IPS-15b (cell line): Measurements from ENCODE around the gene OR1K1.
"Not testable (repeated sequence)": the region's sequence is repeated elsewhere in the genome, so short reads cannot be mapped to it uniquely, and the experiment has no call there.

ENCODE experiments used
- H3K27me3 ChIP-seq: one replicate; pipeline ENCODE4 v1.6.1; 2013; ENCODE audit warnings: low read length; ENCODE audit not compliant: control insufficient read depth, insufficient read depth
- H3K36me3 ChIP-seq: one replicate; pipeline ENCODE4 v1.6.1; 2013; ENCODE audit warnings: low read length; ENCODE audit not compliant: control insufficient read depth, insufficient read depth
- H3K4me1 ChIP-seq: one replicate; pipeline ENCODE4 v1.6.1; 2013; ENCODE audit warnings: mild to moderate bottlenecking, low read length; ENCODE audit not compliant: control insufficient read depth, insufficient read depth
- H3K4me3 ChIP-seq: one replicate; pipeline ENCODE4 v1.5.1; 2013; ENCODE audit warnings: low read depth, low read length
- H3K9ac ChIP-seq: one replicate; pipeline ENCODE4 v1.6.1; 2013; ENCODE audit warnings: low read depth, mild to moderate bottlenecking, low read length
- H3K9me3 ChIP-seq: one replicate; pipeline ENCODE4 v1.6.1; 2013; ENCODE audit warnings: mild to moderate bottlenecking, low read length; ENCODE audit not compliant: control insufficient read depth, insufficient read depth

The OR1K1 gene

GRCh38 chr9:122838441-122838840, 38.5 kb downstream of the OR1K1 start:
- not testable (repeated sequence) for H3K9me3 ChIP-seq, H3K4me3 ChIP-seq, H3K36me3 ChIP-seq, H3K4me1 ChIP-seq, H3K27me3 ChIP-seq, H3K9ac ChIP-seq

DNA sequence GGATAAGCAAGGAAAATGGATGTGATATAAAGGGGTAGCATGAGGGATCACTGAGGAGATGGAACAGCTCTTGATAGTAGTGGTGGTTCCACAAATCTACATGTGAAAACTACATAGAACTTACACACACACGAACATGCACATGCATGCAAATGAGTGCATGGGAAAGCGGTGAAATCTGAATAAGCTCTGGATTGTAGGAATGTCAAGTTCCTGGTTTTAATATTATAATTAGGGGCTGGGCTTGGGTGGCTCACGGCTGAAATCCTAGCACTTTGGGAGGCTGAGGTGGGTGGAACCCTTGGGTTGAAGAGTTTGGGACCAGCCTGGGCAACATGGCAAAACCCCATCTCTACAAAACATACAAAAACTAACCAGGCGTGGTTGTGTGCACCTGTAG, 41.6 kb downstream of the OR1K1 start:
- Histone ChIP-seq H3K9me3 (no peaks in the 10 kb centered on the region), H3K36me3 (no peaks in the 10 kb centered on the region), H3K4me3 (no peak overlapping the region), H3K9ac (no peak overlapping the region), H3K4me1 (no peaks in the 10 kb centered on the region), H3K27me3 (no peaks in the 10 kb centered on the region)

GRCh38 chr9:122844137-122844536, 44.2 kb downstream of the OR1K1 start:
- Histone ChIP-seq H3K9me3 (no peaks in the 10 kb centered on the region), H3K36me3 (no peaks in the 10 kb centered on the region), H3K9ac (no peak overlapping the region), H3K4me1 (no peaks in the 10 kb centered on the region), H3K27me3 (no peaks in the 10 kb centered on the region), H3K4me3 (no peak overlapping the region)

DNA sequence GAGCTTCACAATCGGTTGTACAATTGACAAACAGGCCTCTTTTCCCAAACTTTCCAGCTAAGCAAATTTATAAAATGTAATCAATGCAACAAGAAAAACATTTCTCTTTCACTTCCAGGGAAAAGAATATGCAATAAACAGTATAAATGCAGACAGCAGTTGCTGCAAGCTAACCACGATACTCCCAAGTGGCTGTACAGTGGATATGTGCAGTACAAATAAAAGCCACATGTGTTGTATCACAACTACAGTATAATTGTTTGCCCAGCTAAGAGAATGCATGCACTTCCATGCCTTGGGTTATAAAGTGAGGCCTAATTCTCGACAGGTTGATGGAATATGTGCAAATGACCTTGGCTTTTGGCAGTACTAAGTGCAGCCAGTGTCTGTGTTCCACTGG, 45.2 kb downstream of the OR1K1 start:
- H3K36me3 ChIP-seq: no peaks in the 10 kb centered on the region
- no peaks in the 10 kb centered on the region for H3K27me3 ChIP-seq
- no peak overlapping the region for H3K4me3 ChIP-seq
- no peaks in the 10 kb centered on the region for H3K4me1 ChIP-seq
- no peaks in the 10 kb centered on the region for H3K9me3 ChIP-seq
- H3K9ac ChIP-seq: no peak overlapping the region

DNA sequence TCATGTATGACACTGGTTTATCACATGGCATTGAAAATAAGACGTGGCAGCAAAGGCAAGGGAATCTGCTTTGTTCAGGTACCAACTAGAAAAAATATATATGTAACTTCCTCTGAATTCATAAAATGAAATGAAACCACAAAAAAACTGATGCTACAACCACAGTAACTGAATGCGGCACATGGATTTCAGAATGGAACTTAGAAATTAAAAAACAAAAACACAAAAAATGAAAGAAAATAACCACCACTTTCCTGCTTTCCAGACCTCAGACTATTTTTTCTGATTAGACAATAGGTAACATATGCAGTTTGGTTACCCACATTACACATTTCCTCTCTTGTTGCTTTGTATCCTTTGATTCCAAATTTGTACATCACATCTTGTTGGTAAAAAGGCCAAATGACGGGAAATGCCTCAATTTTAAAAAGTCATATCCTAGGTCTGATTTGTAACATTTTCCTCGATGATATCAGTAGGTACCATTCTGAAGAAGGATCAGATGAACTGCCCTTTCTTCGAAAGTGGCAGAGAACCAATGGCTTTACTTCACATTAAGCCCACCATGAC, 46.5 kb downstream of the OR1K1 start:
- Histone ChIP-seq H3K9me3 (no peaks in the 10 kb centered on the region), H3K27me3 (no peaks in the 10 kb centered on the region), H3K4me1 (no peaks in the 10 kb centered on the region), H3K4me3 (no peak overlapping the region), H3K36me3 (peaks cover 9% of the 10 kb centered on the region), H3K9ac (no peak overlapping the region)

- no peaks in the 10 kb centered on the region for H3K27me3 ChIP-seq
- H3K9ac ChIP-seq: no peak overlapping the region
- no peaks in the 10 kb centered on the region for H3K4me1 ChIP-seq
- H3K4me3 ChIP-seq: no peak overlapping the region
- peaks cover 11% of the 10 kb centered on the region for H3K36me3 ChIP-seq
- H3K9me3 ChIP-seq: no peaks in the 10 kb centered on the region
Observed at GRCh38 chr9:122848256-122848943, 48.5 kb downstream of the OR1K1 start.
